HCT116 (cell line): ENCODE data around the gene BATF2. TPM values are rescaled to one million over a fixed set of nuclear protein-coding genes. Genes with fewer than 3 reads are reported as not detected.

Experiments used
- ATAC-seq: fragments of 200-7000 bp; cut with Tn5 transposase; 2 replicates; pipeline ENCODE4 v1.9.1; 2020; ENCODE audit warnings: mild to moderate bottlenecking, moderate library complexity
- BruUV-seq: library from RNA; stranded (reverse); fragments of 400-500 nt; replicated peaks from 2 replicates; lab custom pipeline; 2021; lab: Mats Ljungman, UMichigan
- CTCF ChIA-PET: fragments of 300-600 bp; sonication (Branson Sonifier 250); formaldehyde crosslinking; loops from one replicate; lab custom pipeline; 2021; ENCODE audit warnings: antibody characterized with exemption; lab: Charles Lee
- POLR2A ChIA-PET: fragments of 300-600, 350-600 bp; sonication (Branson Sonifier 250); formaldehyde crosslinking; loops from one replicate; lab custom pipeline; 2021; ENCODE audit warnings: antibody characterized with exemption; lab: Charles Lee
- RAD21 ChIA-PET, 2 experiments: fragments of 300-600 bp; sonication (Branson Sonifier 250); formaldehyde crosslinking; loops; one replicate each; lab custom pipeline; 2023; ENCODE audit warnings: low total read pairs in 2 of 2; ENCODE audit not compliant: uncharacterized antibody in 2 of 2, unreplicated experiment in 2 of 2, low non-redundant PET in 1 of 2; lab: Charles Lee
- DNase-seq: peaks from one replicate; pipeline ENCODE4 v3.0.0-alpha.2; 2010; ENCODE audit warnings: low read depth, low spot score
- H2AFZ ChIP-seq: fragments of 200-600 bp; shearing (Covaris generic), sonication (generic); 2 replicates; pipeline ENCODE4 v1.6.1; 2017; ENCODE audit warnings: low read depth, mixed run types, mixed read lengths, antibody characterized with exemption, low read length; ENCODE audit not compliant: poor library complexity, severe bottlenecking
- H3K27ac ChIP-seq: 2 replicates; pipeline ENCODE4 v1.5.1; 2012; ENCODE audit warnings: low read depth, low read length
- H3K27me3 ChIP-seq: fragments of 200-600 bp; sonication (generic); 2 replicates; pipeline ENCODE4 v1.6.1; 2016; ENCODE audit warnings: mixed run types, low read length, mixed read lengths; ENCODE audit not compliant: insufficient read depth
- H3K36me3 ChIP-seq, 2 experiments: fragments of 200-500 bp in 1 of 2; fragments of 200-600 bp in 1 of 2; sonication (Bioruptor generic) in 1 of 2; sonication (generic) in 1 of 2; 2 replicates each; pipeline versions ENCODE4 v1.5.1 to v1.6.1; 2014 to 2016; ENCODE audit warnings: low read length in 2 of 2, inconsistent platforms in 1 of 2, mixed read lengths in 1 of 2, mixed run types in 1 of 2; ENCODE audit not compliant: insufficient read depth in 2 of 2, control insufficient read depth in 1 of 2
- H3K4me1 ChIP-seq, 2 experiments: fragments of 200-600 bp in 1 of 2; sonication (generic) in 1 of 2; 2 replicates each; pipeline versions ENCODE4 v1.5.1 to v1.6.1; 2012 to 2017; ENCODE audit warnings: low read length in 2 of 2, inconsistent platforms in 1 of 2, mild to moderate bottlenecking in 1 of 2, mixed read lengths in 1 of 2, mixed run types in 1 of 2, moderate library complexity in 1 of 2; ENCODE audit not compliant: insufficient read depth in 2 of 2, control insufficient read depth in 1 of 2
- H3K4me2 ChIP-seq: fragments of 200-600 bp; sonication (generic); 2 replicates; pipeline ENCODE4 v1.6.1; 2017; ENCODE audit warnings: mixed run types, low read length, mixed read lengths
- H3K4me3 ChIP-seq, 2 experiments: fragments of 200-600 bp in 1 of 2; sonication (generic) in 1 of 2; replicated peaks in 1 of 2; 2 replicates each; pipeline ENCODE4 v1.5.1; 2011 to 2016; ENCODE audit warnings: low read length in 2 of 2, control low read depth in 1 of 2, low read depth in 1 of 2, mild to moderate bottlenecking in 1 of 2, mixed read lengths in 1 of 2, mixed run types in 1 of 2
- H3K79me2 ChIP-seq: fragments of 200-600 bp; sonication (generic); 2 replicates; pipeline ENCODE4 v1.6.1; 2017; ENCODE audit warnings: mild to moderate bottlenecking, mixed run types, low read length, moderate library complexity, mixed read lengths; ENCODE audit not compliant: insufficient read depth
- H3K9ac ChIP-seq: fragments of 200-600 bp; sonication (generic); 2 replicates; pipeline ENCODE4 v1.6.1; 2016; ENCODE audit warnings: low read length, mixed read lengths
- H3K9me2 ChIP-seq: fragments of 200-600 bp; sonication (generic), shearing (Covaris generic); 2 replicates; pipeline ENCODE4 v1.6.1; 2017; ENCODE audit warnings: mixed run types, mild to moderate bottlenecking, moderate library complexity; ENCODE audit not compliant: insufficient read depth
- H3K9me3 ChIP-seq, 2 experiments: fragments of 200-500 bp in 1 of 2; fragments of 200-600 bp in 1 of 2; sonication (Bioruptor generic) in 1 of 2; sonication (generic) in 1 of 2; 2 replicates each; pipeline ENCODE4 v1.6.1; 2014 to 2017; ENCODE audit warnings: low read length in 2 of 2, mixed read lengths in 2 of 2, inconsistent platforms in 1 of 2, low read depth in 1 of 2, mild to moderate bottlenecking in 1 of 2, mixed run types in 1 of 2, moderate library complexity in 1 of 2; ENCODE audit not compliant: control insufficient read depth in 1 of 2, insufficient read depth in 1 of 2
- H4K20me1 ChIP-seq: fragments of 200-600 bp; sonication (generic), shearing (Covaris generic); 2 replicates; pipeline ENCODE4 v1.6.1; 2017; ENCODE audit warnings: mixed run types, mild to moderate bottlenecking, moderate library complexity; ENCODE audit not compliant: insufficient read depth
- ATF3 ChIP-seq: IDR thresholded peaks from 2 replicates; pipeline ENCODE4 v1.6.1; 2012
- CBX3 ChIP-seq: IDR thresholded peaks from 2 replicates; pipeline ENCODE4 v1.6.1; 2012; ENCODE audit warnings: low read depth
- CEBPB ChIP-seq: IDR thresholded peaks from 2 replicates; pipeline ENCODE4 v1.6.1; 2012; ENCODE audit warnings: low read depth
- EZH2 ChIP-seq: fragments of 200-600 bp; sonication (generic); IDR thresholded peaks from 2 replicates; pipeline ENCODE4 v1.6.1; 2017; ENCODE audit warnings: antibody characterized with exemption, mixed run types
- EZH2phosphoT487 ChIP-seq: fragments of 200-600 bp; IDR thresholded peaks from 2 replicates; pipeline ENCODE4 v1.6.1; 2018; ENCODE audit warnings: antibody characterized with exemption, borderline replicate concordance
- FOSL1 ChIP-seq: IDR thresholded peaks from 2 replicates; pipeline ENCODE4 v1.6.1; 2012; ENCODE audit warnings: low read depth
- JUND ChIP-seq: IDR thresholded peaks from 2 replicates; pipeline ENCODE4 v1.6.1; 2012
- POLR2A ChIP-seq: IDR thresholded peaks from 2 replicates; pipeline ENCODE4 v1.7.0; 2011; ENCODE audit warnings: borderline replicate concordance; ENCODE audit not compliant: insufficient read depth, insufficient read length; ENCODE audit errors: extremely low read depth
- POLR2AphosphoS5 ChIP-seq: IDR thresholded peaks from 2 replicates; pipeline ENCODE4 v1.6.1; 2011; ENCODE audit warnings: mild to moderate bottlenecking, low read depth, low read length, moderate library complexity
- RAD21 ChIP-seq: IDR thresholded peaks from 2 replicates; pipeline ENCODE4 v1.6.1; 2012; ENCODE audit warnings: low read depth, mild to moderate bottlenecking
- SIN3A ChIP-seq: IDR thresholded peaks from 2 replicates; pipeline ENCODE4 v1.6.1; 2012; ENCODE audit warnings: low read depth
- SP1 ChIP-seq: IDR thresholded peaks from 2 replicates; pipeline ENCODE4 v1.6.1; 2012; ENCODE audit warnings: low read depth
- SRF ChIP-seq: IDR thresholded peaks from 2 replicates; pipeline ENCODE4 v1.6.1; 2012; ENCODE audit warnings: low read depth
- TCF7L2 ChIP-seq: IDR thresholded peaks from 2 replicates; pipeline ENCODE4 v1.7.0; 2011; ENCODE audit warnings: borderline replicate concordance, inconsistent platforms; ENCODE audit not compliant: insufficient read depth, insufficient read length; ENCODE audit errors: extremely low read depth
- YY1 ChIP-seq: IDR thresholded peaks from 2 replicates; pipeline ENCODE4 v1.6.1; 2011; ENCODE audit warnings: low read length, low read depth, moderate library complexity, mild to moderate bottlenecking; ENCODE audit not compliant: insufficient replicate concordance; ENCODE audit errors: extremely low read depth
- ZBTB33 ChIP-seq: IDR thresholded peaks from 2 replicates; pipeline ENCODE4 v1.6.1; 2011; ENCODE audit warnings: mild to moderate bottlenecking, low read length, moderate library complexity; ENCODE audit not compliant: insufficient replicate concordance; ENCODE audit errors: extremely low read depth
- ZFX ChIP-seq: fragments of 450-650 bp; IDR thresholded peaks from 2 replicates; pipeline ENCODE4 v1.6.1; 2017
- ZNF274 ChIP-seq: fragments of 200-500 bp; sonication (Bioruptor generic); IDR thresholded peaks from 2 replicates; pipeline ENCODE4 v1.6.1; 2014; ENCODE audit warnings: mild to moderate bottlenecking, low read depth, low read length, inconsistent platforms
- intact Hi-C: fragments of 100-400 bp; cut with micrococcal nuclease; formaldehyde crosslinking; loops from 2 replicates; pipeline ENCODE4 v1.10.0; 2022
- total RNA-seq: library from RNA; stranded (reverse); gene quantifications from one replicate; pipeline ENCODE4 v1.2.1, GENCODE V29; 2021; ENCODE audit not compliant: unreplicated experiment

The BATF2 gene
- total RNA-seq, 1 experiment from 2014 or later = 2.1 TPM

GRCh38 chr11:65035579-65035978 is 38.8 kb upstream of the BATF2 start:
- Histone ChIP-seq H3K9ac (no peak overlapping the region), H3K4me2 (no peak overlapping the region), H3K79me2 (no peaks in the 10 kb centered on the region), H3K4me1 (peaks cover 15 to 16% of the 10 kb centered on the region in 2 experiments), H3K4me3 (no peak overlapping the region), H3K9me2 (no peaks in the 10 kb centered on the region)
- POLR2A ChIA-PET = no interaction called here
- TF ChIP-seq SIN3A (no peak), ZFX (no peak), EZH2 (no peak), SRF (no peak), ZBTB33 (no peak), ZNF274 (no peak), CBX3 (no peak), POLR2AphosphoS5 (no peak), CEBPB (no peak), YY1 (no peak), ATF3 (no peak), SP1 (no peak), EZH2phosphoT487 (no peak), TCF7L2 (no peak), RAD21 (no peak), FOSL1 (no peak), JUND (no peak), POLR2A (no peak)
- TF ChIP-seq, all 23 proteins: peak for 0
- RAD21 ChIA-PET = no interaction called here
- BruUV-seq = no TSS peak
- CTCF ChIA-PET = no interaction called here
- ATAC-seq (no peak), DNase-seq (no peak)
- Histone ChIP-seq H4K20me1 (no peaks in the 10 kb centered on the region), H3K9me3 (no peaks in the 10 kb centered on the region), H3K27ac (no peak overlapping the region), H2AFZ (no peak overlapping the region), H3K36me3 (no peaks in the 10 kb centered on the region), H3K27me3 (no peaks in the 10 kb centered on the region)
- intact Hi-C loops = no loop called here
